Parathyroid adenoma (tissue), 2 donors: Measurements from ENCODE around the gene TTLL8.

Source experiments
- H2AFZ ChIP-seq: fragments of 300-600 bp; sonication (generic); one replicate; pipeline ENCODE4 v1.7.0; 2017; ENCODE audit warnings: antibody characterized with exemption, mild to moderate bottlenecking
- H3K27ac ChIP-seq: fragments of 300-600 bp; sonication (generic); one replicate; pipeline ENCODE4 v1.7.0; 2017
- H3K27me3 ChIP-seq: fragments of 300-600 bp; sonication (generic); one replicate; pipeline ENCODE4 v1.7.0; 2017; ENCODE audit warnings: low read length; ENCODE audit not compliant: control insufficient read depth, insufficient read depth
- H3K36me3 ChIP-seq: fragments of 300-600 bp; sonication (generic); one replicate; pipeline ENCODE4 v1.7.0; 2017; ENCODE audit warnings: low read length; ENCODE audit not compliant: control insufficient read depth, insufficient read depth
- H3K4me1 ChIP-seq: fragments of 300-600 bp; sonication (generic); one replicate; pipeline ENCODE4 v1.7.0; 2017; ENCODE audit warnings: control low read depth
- H3K4me2 ChIP-seq: fragments of 300-600 bp; sonication (generic); one replicate; pipeline ENCODE4 v1.7.0; 2017; ENCODE audit warnings: low read length
- H3K4me3 ChIP-seq: fragments of 300-600 bp; sonication (generic); one replicate; pipeline ENCODE4 v1.7.0; 2017; ENCODE audit warnings: low read depth, low read length
- H3K79me2 ChIP-seq: fragments of 300-600 bp; sonication (generic); one replicate; pipeline ENCODE4 v1.7.0; 2017; ENCODE audit warnings: control low read depth
- H3K9ac ChIP-seq: fragments of 300-600 bp; sonication (generic); one replicate; pipeline ENCODE4 v1.7.0; 2017; ENCODE audit warnings: mild to moderate bottlenecking
- H3K9me3 ChIP-seq: fragments of 300-600 bp; sonication (generic); one replicate; pipeline ENCODE4 v1.7.0; 2017; ENCODE audit warnings: low read length; ENCODE audit not compliant: control insufficient read depth
- CTCF ChIP-seq: fragments of 300-600 bp; sonication (generic); IDR thresholded peaks from one replicate; pipeline ENCODE4 v1.7.0; 2017; ENCODE audit warnings: antibody characterized with exemption, mild to moderate bottlenecking
- donor health status: primary hyperparathyroidism.

The TTLL8 gene

GRCh38 chr22:50031189-50032091, 26.7 kb downstream of the TTLL8 start:
- Histone ChIP-seq H3K27ac (no peak overlapping the region), H3K36me3 (no peaks in the 10 kb centered on the region), H3K9me3 (no peaks in the 10 kb centered on the region), H2AFZ (no peak overlapping the region), H3K27me3 (no peaks in the 10 kb centered on the region), H3K4me1 (no peaks in the 10 kb centered on the region), H3K4me2 (no peak overlapping the region), H3K4me3 (no peak overlapping the region), H3K9ac (no peak overlapping the region), H3K79me2 (no peaks in the 10 kb centered on the region)
- TF ChIP-seq CTCF, result no peak

GRCh38 chr22:50030297-50031188, 27.6 kb downstream of the TTLL8 start:
- H2AFZ ChIP-seq, result no peak overlapping the region
- no peak overlapping the region for H3K4me3 ChIP-seq
- H3K4me1 ChIP-seq, result no peaks in the 10 kb centered on the region
- peak; percentile 68 for TF ChIP-seq CTCF
- H3K4me2 ChIP-seq, result no peak overlapping the region
- H3K9ac ChIP-seq, result no peak overlapping the region
- H3K36me3 ChIP-seq, result no peaks in the 10 kb centered on the region
- H3K27me3 ChIP-seq, result no peaks in the 10 kb centered on the region
- H3K79me2 ChIP-seq, result no peaks in the 10 kb centered on the region
- no peaks in the 10 kb centered on the region for H3K9me3 ChIP-seq
- no peak overlapping the region for H3K27ac ChIP-seq

GRCh38 chr22:50027639-50028537, 30.2 kb downstream of the TTLL8 start:
- Histone ChIP-seq H3K27ac (no peak overlapping the region), H3K4me2 (no peak overlapping the region), H3K36me3 (no peaks in the 10 kb centered on the region), H3K9ac (no peak overlapping the region), H3K4me3 (no peak overlapping the region), H3K9me3 (no peaks in the 10 kb centered on the region), H3K4me1 (no peaks in the 10 kb centered on the region), H2AFZ (no peak overlapping the region), H3K79me2 (no peaks in the 10 kb centered on the region), H3K27me3 (no peaks in the 10 kb centered on the region)
- TF ChIP-seq CTCF, result no peak

GRCh38 chr22:50025993-50026392, 32.1 kb downstream of the TTLL8 start:
- Histone ChIP-seq H2AFZ (no peak overlapping the region), H3K9me3 (no peaks in the 10 kb centered on the region), H3K36me3 (no peaks in the 10 kb centered on the region), H3K4me2 (no peak overlapping the region), H3K4me3 (no peak overlapping the region), H3K4me1 (no peaks in the 10 kb centered on the region), H3K27ac (no peak overlapping the region), H3K27me3 (no peaks in the 10 kb centered on the region), H3K9ac (no peak overlapping the region), H3K79me2 (no peaks in the 10 kb centered on the region)
- no peak for TF ChIP-seq CTCF
